ENCODE measurements around the gene SERPINB10. TPM values are rescaled to one million over a fixed set of nuclear protein-coding genes. Genes with fewer than 3 reads are reported as not detected.

The SERPINB10 gene
- total RNA-seq, 1 experiment from 2014 or later, result not detected

GRCh38 chr18:63883617-63884016, 24.1 kb upstream of the SERPINB10 start:
- Histone ChIP-seq H3K9me2 (ENCODE audit: insufficient read depth) (no peaks in the 10 kb centered on the region), H3K79me2 (ENCODE audit: insufficient read depth, low read length) (no peaks in the 10 kb centered on the region), H4K20me1 (ENCODE audit: insufficient read depth) (no peaks in the 10 kb centered on the region), H3K4me3 (replicated peaks in 1 of 2; ENCODE audit: low read depth in 1 of 2, low read length in 2 of 2) (no peak overlapping the region), H3K4me2 (ENCODE audit: low read length) (no peak overlapping the region), H3K9ac (ENCODE audit: low read length) (no peak overlapping the region), H3K27me3 (ENCODE audit: insufficient read depth, low read length) (no peaks in the 10 kb centered on the region), H3K27ac (ENCODE audit: low read depth, low read length) (no peak overlapping the region), H3K4me1 (ENCODE audit: control insufficient read depth in 1 of 2, insufficient read depth in 2 of 2, low read length in 2 of 2) (peaks cover 0 to 16% of the 10 kb centered on the region in 2 experiments; a peak in 2 of 4 replicates), H3K9me3 (ENCODE audit: control insufficient read depth in 1 of 2, insufficient read depth in 1 of 2, low read depth in 1 of 2, low read length in 2 of 2) (no peaks in the 10 kb centered on the region), H2AFZ (ENCODE audit: low read depth, low read length, poor library complexity, severe bottlenecking) (no peak overlapping the region), H3K36me3 (ENCODE audit: control insufficient read depth in 1 of 2, insufficient read depth in 2 of 2, low read length in 2 of 2) (no peaks in the 10 kb centered on the region)
- ATAC-seq (no peak), DNase-seq (ENCODE audit: low read depth, low spot score) (no peak)
- intact Hi-C loops (cut with micrococcal nuclease), result no loop called here
- TF ChIP-seq CEBPB (IDR thresholded peaks at IDR 0.05; ENCODE audit: low read depth) (no peak), JUND (IDR thresholded peaks at IDR 0.05) (no peak), RAD21 (IDR thresholded peaks at IDR 0.05; ENCODE audit: low read depth) (no peak), MAX (IDR thresholded peaks at IDR 0.05) (no peak), EZH2phosphoT487 (IDR thresholded peaks at IDR 0.05; ENCODE audit: borderline replicate concordance) (no peak), FOSL1 (IDR thresholded peaks at IDR 0.05; ENCODE audit: low read depth) (no peak), SIN3A (IDR thresholded peaks at IDR 0.05; ENCODE audit: low read depth) (no peak)
- RAD21 ChIA-PET (ENCODE audit: low non-redundant PET in 1 of 2, low total read pairs in 2 of 2, uncharacterized antibody in 2 of 2, unreplicated experiment in 2 of 2), result no interaction called here
- CTCF ChIA-PET, result no interaction called here
- POLR2A ChIA-PET, result no interaction called here
- no TSS peak for BruUV-seq (replicated peaks)

GRCh38 chr18:63887424-63887823, 20.3 kb upstream of the SERPINB10 start, which contains the start of gene SERPINB2:
Gene SERPINB2, plus strand, starts transcription at chr18:63887705. Its CDS starts 3,740 bp downstream, at chr18:63891445.
- DNase-seq (ENCODE audit: low read depth, low spot score) (no peak), ATAC-seq (no peak)
- H3K9ac ChIP-seq (ENCODE audit: low read length), result no peak within 1 kb of the TSS
- H3K4me3 ChIP-seq (replicated peaks in 1 of 2; ENCODE audit: low read depth in 1 of 2, low read length in 2 of 2), result no peak within 1 kb of the TSS
- H3K9me3 ChIP-seq (ENCODE audit: control insufficient read depth in 1 of 2, insufficient read depth in 1 of 2, low read depth in 1 of 2, low read length in 2 of 2), result no peaks in the 10 kb centered on the region
- peaks cover 0 to 8% of the 10 kb centered on the region in 2 experiments; a peak in 2 of 4 replicates for H3K4me1 ChIP-seq (ENCODE audit: control insufficient read depth in 1 of 2, insufficient read depth in 2 of 2, low read length in 2 of 2)
- no peak within 1 kb of the TSS for H2AFZ ChIP-seq (ENCODE audit: low read depth, low read length, poor library complexity, severe bottlenecking)
- H3K27me3 ChIP-seq (ENCODE audit: insufficient read depth, low read length), result no peaks in the 10 kb centered on the region
- no TSS peak for BruUV-seq (replicated peaks)
- RAD21 ChIA-PET (ENCODE audit: low non-redundant PET in 1 of 2, low total read pairs in 2 of 2, uncharacterized antibody in 2 of 2, unreplicated experiment in 2 of 2), result no interaction called here
- H3K36me3 ChIP-seq (ENCODE audit: control insufficient read depth in 1 of 2, insufficient read depth in 2 of 2, low read length in 2 of 2), result no peaks in the 10 kb centered on the region
- H3K27ac ChIP-seq (ENCODE audit: low read depth, low read length), result no peak within 1 kb of the TSS
- no peaks in the 10 kb centered on the region for H3K79me2 ChIP-seq (ENCODE audit: insufficient read depth, low read length)
- no peak within 1 kb of the TSS for H3K4me2 ChIP-seq (ENCODE audit: low read length)
- POLR2A ChIA-PET, result no interaction called here
- no peaks in the 10 kb centered on the region for H3K9me2 ChIP-seq (ENCODE audit: insufficient read depth)
- CTCF ChIA-PET, result interaction anchor here (1.5 kb wide), 1 partner anchor 49 kb away, joined by 4 read pairs; no protein-coding TSS in a partner anchor
- TF ChIP-seq EZH2 (IDR thresholded peaks at IDR 0.05) (no peak), SIN3A (IDR thresholded peaks at IDR 0.05; ENCODE audit: low read depth) (no peak), POLR2A (IDR thresholded peaks at IDR 0.05; ENCODE audit: borderline replicate concordance, extremely low read depth, insufficient read depth, insufficient read length) (no peak), ZNF274 (IDR thresholded peaks at IDR 0.05; ENCODE audit: low read depth, low read length) (no peak), CTCF (IDR thresholded peaks at IDR 0.05 in 2 of 3, conservative IDR thresholded peaks at IDR 0.05 in 1 of 3; ENCODE audit: borderline replicate concordance in 1 of 3, insufficient read depth in 1 of 3, low read depth in 2 of 3, low read length in 2 of 3) (no peak), ATF3 (IDR thresholded peaks at IDR 0.05) (no peak), POLR2AphosphoS5 (IDR thresholded peaks at IDR 0.05; ENCODE audit: low read depth, low read length) (no peak), SP1 (IDR thresholded peaks at IDR 0.05; ENCODE audit: low read depth) (no peak), JUND (IDR thresholded peaks at IDR 0.05) (no peak), ZBTB33 (IDR thresholded peaks at IDR 0.05; ENCODE audit: extremely low read depth, insufficient replicate concordance, low read length) (no peak), SRF (IDR thresholded peaks at IDR 0.05; ENCODE audit: low read depth) (no peak), FOSL1 (IDR thresholded peaks at IDR 0.05; ENCODE audit: low read depth) (no peak), ZFX (IDR thresholded peaks at IDR 0.05) (no peak), MAX (IDR thresholded peaks at IDR 0.05) (no peak), RAD21 (IDR thresholded peaks at IDR 0.05; ENCODE audit: low read depth) (no peak), EGR1 (IDR thresholded peaks at IDR 0.05; ENCODE audit: low read depth) (no peak), CEBPB (IDR thresholded peaks at IDR 0.05; ENCODE audit: low read depth) (no peak), EZH2phosphoT487 (IDR thresholded peaks at IDR 0.05; ENCODE audit: borderline replicate concordance) (no peak)
- intact Hi-C loops (cut with micrococcal nuclease), result no loop called here
- H4K20me1 ChIP-seq (ENCODE audit: insufficient read depth), result no peaks in the 10 kb centered on the region
